HG03060 (cell line): ENCODE results near the gene CCDC191.

Experiments
- ATAC-seq: cut with Tn5 transposase; IDR thresholded peaks from one replicate; pipeline ENCODE4 v1.9.1; 2021; ENCODE audit warnings: low read depth, moderate number of reproducible peaks; ENCODE audit not compliant: unreplicated experiment

The CCDC191 gene

DNA sequence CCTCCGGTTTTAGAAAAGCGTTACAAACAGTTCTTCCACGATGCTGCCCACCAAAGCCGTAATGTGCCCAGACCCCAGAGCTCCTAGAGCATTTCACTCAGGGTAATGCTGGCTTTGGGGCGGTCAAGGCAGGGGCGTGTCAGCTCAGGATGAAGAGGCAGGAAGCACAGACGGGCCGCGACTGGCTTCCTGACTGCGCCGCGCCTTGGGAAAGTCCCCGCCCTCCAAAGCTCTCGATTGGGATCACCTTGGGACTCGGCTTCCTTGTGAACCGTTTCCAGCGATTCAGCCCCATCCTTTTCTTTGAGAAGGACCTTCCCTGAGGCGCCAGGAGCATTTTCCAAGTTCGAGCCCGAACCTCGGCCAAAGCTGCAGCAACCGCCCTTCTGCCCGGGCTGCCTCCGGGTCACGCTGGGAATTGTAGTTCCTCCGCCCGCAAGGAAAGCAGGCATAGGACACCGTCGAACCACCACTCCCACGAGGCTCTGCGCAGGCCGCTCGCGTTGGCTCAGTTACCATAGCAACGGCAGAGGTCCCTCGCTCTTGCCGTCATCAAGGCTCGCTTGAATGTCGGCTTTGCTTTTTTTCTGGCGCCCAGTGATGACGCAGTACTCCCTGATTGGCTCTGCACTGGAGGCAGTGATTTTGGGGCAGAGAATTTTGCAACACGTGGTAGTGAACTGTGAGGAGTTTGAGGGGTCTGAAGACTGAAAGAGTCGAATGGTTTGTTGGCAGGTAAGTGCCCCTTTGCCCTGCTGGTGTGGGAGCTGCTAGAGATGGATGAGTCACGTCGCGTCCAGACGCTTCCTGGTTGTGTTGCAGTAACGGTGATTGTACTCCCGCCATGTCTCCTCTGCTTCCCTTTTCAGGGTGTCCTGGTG is at the start of gene CCDC191, which contains the start of gene QTRT2:
CCDC191 (minus strand) TSS at position 397 of the 881 bp plus-strand sequence; CDS start at position 337, 60 bp downstream.
QTRT2 (plus strand) TSS at position 608 of the 881 bp plus-strand sequence. CDS start 8,521 bp downstream, outside the sequence.
- peak; percentile 96 for ATAC-seq

- ATAC-seq = no peak
Measured at GRCh38 chr3:114104414-114104813, 48.1 kb upstream of the CCDC191 start.

GRCh38 chr3:114103858-114104257 is 47.5 kb upstream of the CCDC191 start:
- no peak for ATAC-seq

GRCh38 chr3:114103181-114103580 is 46.9 kb upstream of the CCDC191 start:
- ATAC-seq = no peak

DNA sequence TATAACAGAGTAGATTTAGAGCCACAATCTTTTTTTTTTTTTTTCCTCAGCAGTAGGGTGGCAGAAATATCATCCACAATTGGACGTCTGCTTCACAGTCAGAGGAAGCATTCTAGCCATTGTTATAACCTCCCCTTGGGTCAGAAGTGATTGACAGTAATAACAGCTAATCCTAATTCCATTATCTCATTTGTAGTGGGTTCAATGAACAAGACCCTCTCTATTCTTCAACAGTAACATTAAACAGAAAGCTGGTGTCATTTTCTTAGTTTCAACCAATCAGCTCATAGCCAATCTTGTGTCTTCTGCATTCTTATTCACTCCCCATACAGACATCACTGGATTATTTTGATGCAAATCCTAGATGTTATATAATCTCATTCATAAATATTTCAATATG is 44.8 kb upstream of the CCDC191 start:
- ATAC-seq = no peak

GRCh38 chr3:114095796-114096195 is 39.5 kb upstream of the CCDC191 start:
- no peak for ATAC-seq

GRCh38 chr3:114093596-114093995 is 37.3 kb upstream of the CCDC191 start:
- ATAC-seq = no peak

GRCh38 chr3:114093016-114093380 is 36.7 kb upstream of the CCDC191 start:
- no peak for ATAC-seq

DNA sequence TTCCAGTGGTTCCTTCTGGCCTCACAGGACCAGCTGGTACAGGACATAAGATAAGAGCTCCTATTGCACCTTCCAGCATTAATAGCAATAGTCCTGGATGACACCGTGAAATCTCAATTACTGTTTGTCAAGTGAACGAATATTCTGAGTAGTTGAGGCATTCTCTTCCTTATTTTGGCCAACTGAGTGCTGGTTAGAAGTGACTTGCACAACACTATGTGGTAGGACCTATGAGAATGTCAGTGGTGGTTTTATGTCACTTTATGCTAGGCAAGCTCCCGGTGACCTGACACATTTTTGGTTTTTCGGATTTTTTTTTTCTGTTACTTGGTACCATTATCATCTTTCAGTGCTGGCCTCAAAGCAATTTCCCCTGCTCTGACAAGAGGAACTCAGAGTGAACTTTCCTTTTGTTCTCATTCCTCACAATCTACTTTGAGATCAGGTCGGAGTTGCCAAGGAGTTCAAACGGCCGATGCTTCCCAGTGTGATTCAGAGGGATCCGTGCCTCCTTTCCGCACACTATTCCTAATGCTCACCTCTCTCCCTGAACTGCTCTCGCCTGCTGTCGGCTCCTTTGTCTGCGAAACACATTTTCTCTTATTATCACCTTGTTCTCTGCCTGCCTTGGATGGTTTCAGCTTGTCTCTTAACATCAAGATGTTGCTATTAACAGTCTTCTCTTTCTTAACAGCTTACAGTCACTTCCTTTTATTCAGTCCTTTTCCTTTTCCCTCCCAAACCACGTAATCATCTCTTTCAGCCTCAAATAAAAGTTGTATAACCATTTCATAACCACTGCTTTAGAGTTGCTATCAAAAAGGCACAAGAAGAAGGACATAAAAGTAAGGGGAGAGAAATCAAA is 36.1 kb upstream of the CCDC191 start:
- no peak for ATAC-seq

- ATAC-seq = no peak
Measured at GRCh38 chr3:114089675-114090074, 33.3 kb upstream of the CCDC191 start.

- no peak for ATAC-seq
Measured at GRCh38 chr3:114086356-114086755, 30.0 kb upstream of the CCDC191 start.

DNA sequence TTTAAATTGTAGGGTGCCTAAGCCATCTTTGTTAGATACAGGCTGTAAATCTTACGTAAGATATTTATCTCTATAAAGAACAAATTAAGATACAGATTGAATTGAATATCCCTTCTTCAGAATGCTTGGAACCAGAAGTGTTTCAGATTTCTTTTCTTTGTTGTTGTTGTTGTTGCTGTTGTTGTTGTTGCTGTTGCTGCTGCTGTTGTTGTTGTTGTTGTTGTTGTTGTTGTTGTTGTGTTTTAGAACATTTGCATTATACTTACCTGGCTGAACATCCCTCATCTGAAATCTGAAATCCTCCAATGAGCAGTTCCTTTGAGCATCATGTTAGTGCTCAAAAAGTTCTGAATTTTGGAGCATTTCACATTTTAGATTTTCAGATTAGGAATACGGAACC is 26.8 kb upstream of the CCDC191 start:
- no peak for ATAC-seq

- no peak for ATAC-seq
Measured at GRCh38 chr3:114081037-114081436, 24.7 kb upstream of the CCDC191 start.

GRCh38 chr3:114080201-114080600 is 23.9 kb upstream of the CCDC191 start:
- ATAC-seq = no peak

- ATAC-seq = no peak
Measured at GRCh38 chr3:114079761-114080160, 23.4 kb upstream of the CCDC191 start.

DNA sequence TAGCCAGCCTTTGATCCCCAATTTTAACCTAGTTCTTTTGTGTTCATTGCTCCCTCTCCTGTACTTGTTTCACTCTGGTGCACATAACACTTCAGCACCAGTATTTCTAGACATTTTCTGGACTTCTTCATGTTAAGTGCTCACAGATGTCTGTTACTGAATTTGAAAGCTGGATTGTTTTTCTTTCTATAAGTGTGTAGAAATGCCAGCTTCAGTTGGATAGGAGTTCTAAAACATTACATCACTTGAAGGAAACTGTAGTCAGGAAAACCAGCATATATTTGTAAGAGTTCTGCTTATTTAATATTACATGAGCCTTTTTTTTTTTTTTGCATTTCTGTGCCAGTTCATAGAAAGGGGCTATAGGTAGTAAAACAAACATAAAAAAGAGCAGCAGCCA is 21.8 kb upstream of the CCDC191 start:
- ATAC-seq = no peak

- ATAC-seq = no peak
Measured at GRCh38 chr3:114076711-114077110, 20.4 kb upstream of the CCDC191 start.

DNA sequence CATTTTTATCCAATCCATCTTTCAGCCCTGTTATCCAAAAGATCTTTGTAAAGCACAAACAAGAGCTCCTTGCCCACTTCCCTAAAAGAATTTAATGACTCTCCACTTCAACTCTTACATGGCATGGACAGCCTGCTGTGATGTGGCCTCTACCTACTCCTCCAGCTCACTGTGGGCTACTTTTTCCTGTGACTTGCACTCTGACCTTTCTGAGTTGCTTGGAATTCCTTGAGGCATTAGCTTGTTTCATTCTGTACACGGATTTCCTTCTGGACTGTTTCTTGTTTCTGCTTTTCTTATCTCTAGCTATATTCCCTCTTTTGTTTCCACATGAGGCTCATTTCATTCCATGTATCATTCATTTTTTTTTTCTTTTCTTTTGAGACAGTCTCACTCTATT is 15.5 kb upstream of the CCDC191 start:
- ATAC-seq = no peak

DNA sequence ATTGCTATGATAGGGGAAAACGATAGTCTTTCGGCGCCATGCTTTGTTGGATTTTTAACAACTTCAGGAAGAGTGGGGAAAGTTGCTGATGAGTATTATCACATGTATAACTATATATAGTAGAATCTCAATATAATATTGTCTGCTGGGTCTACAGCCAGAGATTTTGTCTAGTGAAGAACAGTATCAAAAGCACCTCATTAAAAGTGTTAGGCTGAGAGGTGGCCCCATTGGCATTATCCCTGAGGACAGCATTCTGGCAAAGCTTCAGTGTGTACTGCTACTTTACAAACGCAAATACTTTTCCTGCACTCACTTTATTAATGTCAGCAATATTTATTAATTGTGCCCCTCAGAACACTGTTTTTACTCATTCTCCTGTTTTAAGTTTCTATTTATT is 12.0 kb upstream of the CCDC191 start:
- no peak for ATAC-seq

- no peak for ATAC-seq
Measured at GRCh38 chr3:114067804-114068203, 11.5 kb upstream of the CCDC191 start.

GRCh38 chr3:114060906-114061655 is 4.8 kb upstream of the CCDC191 start:
- ATAC-seq = no peak
